ENCODE measurements around the gene RAD54L.
A peak's percentile ranks its signal among the peaks of the same experiment; 100 is the strongest.
"Not testable (repeated sequence)": the region's sequence is repeated elsewhere in the genome, so short reads cannot be mapped to it uniquely, and the experiment has no call there.

Gene RAD54L

GRCh38 chr1:46242918-46243317 is 4.6 kb upstream of the RAD54L start:
- no peak for DNase-seq

- DNase-seq: not testable (repeated sequence)
These were observed 3.7 kb upstream of the RAD54L start for GRCh38 chr1:46243831-46244230.

GRCh38 chr1:46244656-46245371 is 2.7 kb upstream of the RAD54L start:
- no peak for DNase-seq

- not testable (repeated sequence) for DNase-seq
These were observed 1.4 kb upstream of the RAD54L start for GRCh38 chr1:46246136-46246535.

- DNase-seq: no peak
These were observed 771 bp upstream of the RAD54L start for GRCh38 chr1:46246548-46247435.

GRCh38 chr1:46248122-46248920 is 758 bp downstream of the RAD54L start:
- peak; percentile 44 for DNase-seq

GRCh38 chr1:46254668-46255067 is 7.1 kb downstream of the RAD54L start:
- no peak for DNase-seq

- DNase-seq: no peak
These were observed 9.0 kb downstream of the RAD54L start for GRCh38 chr1:46256523-46256922.

- no peak for DNase-seq
These were observed 14.9 kb downstream of the RAD54L start for GRCh38 chr1:46262508-46262907.

GRCh38 chr1:46263146-46263545 is 15.6 kb downstream of the RAD54L start:
- DNase-seq: no peak

GRCh38 chr1:46268578-46268977 is 21.0 kb downstream of the RAD54L start:
- DNase-seq: no peak

- DNase-seq: no peak
These were observed 26.9 kb downstream of the RAD54L start for GRCh38 chr1:46274225-46275029.

- DNase-seq: no peak
These were observed 27.4 kb downstream of the RAD54L start for GRCh38 chr1:46275030-46275337.

- no peak for DNase-seq
These were observed 30.3 kb downstream of the RAD54L start for GRCh38 chr1:46277658-46278373.

GRCh38 chr1:46278807-46279206 is 31.2 kb downstream of the RAD54L start:
- no peak for DNase-seq

- DNase-seq: no peak
These were observed 32.5 kb downstream of the RAD54L start for GRCh38 chr1:46280092-46280491.

- DNase-seq: no peak
These were observed 33.5 kb downstream of the RAD54L start for GRCh38 chr1:46281021-46281420.

GRCh38 chr1:46284058-46284457 is 36.5 kb downstream of the RAD54L start:
- no peak for DNase-seq

GRCh38 chr1:46284597-46285564 is 37.3 kb downstream of the RAD54L start:
- DNase-seq: peak; percentile 62

- DNase-seq: peak; percentile 95
These were observed 38.3 kb downstream of the RAD54L start for GRCh38 chr1:46285730-46286477.
